ENCODE results near the gene ATP1A4. TPM values are rescaled to one million over a fixed set of nuclear protein-coding genes. Genes with fewer than 3 reads are reported as not detected.

Gene ATP1A4
- total RNA-seq, 2 donors from 2014 or later = 2.8 to 5.2 TPM

DNA sequence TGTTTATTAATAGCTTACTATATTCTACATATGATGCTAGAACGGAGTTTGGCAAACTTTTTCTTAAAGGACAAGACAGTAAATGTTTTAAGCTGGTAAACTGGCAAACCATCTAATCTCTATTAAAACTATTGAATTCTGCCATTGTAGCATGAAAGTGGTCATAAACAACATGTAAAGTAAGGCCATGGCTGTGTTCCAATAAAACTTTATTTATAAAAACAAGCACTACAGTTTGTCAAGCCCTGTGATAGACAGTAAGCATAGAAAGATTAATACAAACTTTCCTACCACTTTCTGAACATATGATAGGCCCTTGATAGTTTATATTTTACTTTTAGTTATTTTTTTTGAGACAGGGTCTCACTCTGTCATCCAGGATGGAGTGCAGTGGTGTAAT is 76.2 kb downstream of the ATP1A4 start:
- no peak for DNase-seq (ENCODE audit: low spot score)
- WGBS = 94% methylated on average over 1 of the region's 1 CpG
- intact Hi-C loops (cut with DNase I) = no loop called here
- Histone ChIP-seq H3K36me3 (peaks cover 17 to 19% of the 10 kb centered on the region in 2 donors), H3K4me1 (replicated peaks) (no peaks in the 10 kb centered on the region), H3K9me3 (no peaks in the 10 kb centered on the region), H3K4me3 (no peak overlapping the region), H3K27ac (no peak overlapping the region), H3K27me3 (replicated peaks; ENCODE audit: insufficient read depth) (no peaks in the 10 kb centered on the region)
- TF ChIP-seq, protein P1, sequence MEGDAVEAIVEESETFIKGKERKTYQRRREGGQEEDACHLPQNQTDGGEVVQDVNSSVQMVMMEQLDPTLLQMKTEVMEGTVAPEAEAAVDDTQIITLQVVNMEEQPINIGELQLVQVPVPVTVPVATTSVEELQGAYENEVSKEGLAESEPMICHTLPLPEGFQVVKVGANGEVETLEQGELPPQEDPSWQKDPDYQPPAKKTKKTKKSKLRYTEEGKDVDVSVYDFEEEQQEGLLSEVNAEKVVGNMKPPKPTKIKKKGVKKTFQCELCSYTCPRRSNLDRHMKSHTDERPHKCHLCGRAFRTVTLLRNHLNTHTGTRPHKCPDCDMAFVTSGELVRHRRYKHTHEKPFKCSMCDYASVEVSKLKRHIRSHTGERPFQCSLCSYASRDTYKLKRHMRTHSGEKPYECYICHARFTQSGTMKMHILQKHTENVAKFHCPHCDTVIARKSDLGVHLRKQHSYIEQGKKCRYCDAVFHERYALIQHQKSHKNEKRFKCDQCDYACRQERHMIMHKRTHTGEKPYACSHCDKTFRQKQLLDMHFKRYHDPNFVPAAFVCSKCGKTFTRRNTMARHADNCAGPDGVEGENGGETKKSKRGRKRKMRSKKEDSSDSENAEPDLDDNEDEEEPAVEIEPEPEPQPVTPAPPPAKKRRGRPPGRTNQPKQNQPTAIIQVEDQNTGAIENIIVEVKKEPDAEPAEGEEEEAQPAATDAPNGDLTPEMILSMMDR (IDR thresholded peaks at IDR 0.05) = no peak
- TF ChIP-seq POLR2AphosphoS5 (IDR thresholded peaks at IDR 0.05) (no peak), POLR2A (IDR thresholded peaks at IDR 0.05) (no peak)

DNA sequence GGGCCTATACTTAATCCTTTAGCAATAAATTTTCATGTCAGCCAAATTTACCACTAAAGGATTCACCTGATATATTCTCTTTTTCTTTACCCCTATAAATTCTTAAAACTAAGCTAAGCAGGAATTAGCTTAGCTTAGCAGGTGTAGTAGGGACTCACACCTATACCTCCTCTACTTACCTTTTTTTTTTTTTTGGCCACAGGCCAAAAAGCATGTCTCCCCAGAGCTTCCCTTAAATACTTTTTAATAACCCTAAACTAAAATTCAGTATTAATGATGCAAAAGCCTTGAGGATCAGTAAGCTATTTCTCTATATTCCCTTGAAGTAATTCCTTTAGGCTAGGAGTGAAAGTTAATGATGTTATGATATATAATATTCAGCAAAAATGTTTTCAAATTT is 77.0 kb downstream of the ATP1A4 start:
- no peak for DNase-seq (ENCODE audit: low spot score)
- Histone ChIP-seq H3K27me3 (replicated peaks; ENCODE audit: insufficient read depth) (no peaks in the 10 kb centered on the region), H3K4me3 (no peak overlapping the region), H3K9me3 (no peaks in the 10 kb centered on the region), H3K4me1 (replicated peaks) (no peaks in the 10 kb centered on the region), H3K36me3 (peaks cover 17 to 18% of the 10 kb centered on the region in 2 donors), H3K27ac (no peak overlapping the region)
- intact Hi-C loops (cut with DNase I) = no loop called here
- TF ChIP-seq, protein P1 (IDR thresholded peaks at IDR 0.05) = no peak
- no peak for TF ChIP-seq POLR2A (IDR thresholded peaks at IDR 0.05)
- no peak for TF ChIP-seq POLR2AphosphoS5 (IDR thresholded peaks at IDR 0.05)

DNA sequence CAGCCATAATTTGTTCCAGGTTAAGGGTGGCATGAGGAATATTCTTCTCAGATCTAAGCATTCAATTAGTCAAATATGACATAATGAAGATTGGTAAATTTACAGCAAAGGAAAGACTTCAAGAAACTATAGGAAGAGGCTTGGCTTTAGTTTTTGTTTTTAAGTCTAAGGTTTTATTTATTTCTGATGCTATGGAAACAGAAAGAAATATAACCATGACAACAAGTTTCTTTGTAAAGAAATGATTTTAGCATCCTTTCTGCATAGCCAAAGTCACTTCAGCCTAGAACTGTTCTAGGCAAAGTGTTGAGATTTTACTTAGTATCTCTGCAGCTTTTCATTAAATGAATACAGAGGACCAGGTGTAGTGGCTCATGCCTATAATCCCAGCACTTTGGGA is 81.5 kb downstream of the ATP1A4 start:
- DNase-seq (ENCODE audit: low spot score) = no peak

More for the DNA sequence above, 81.5 kb downstream of the ATP1A4 start:
- Histone ChIP-seq H3K9me3 (no peaks in the 10 kb centered on the region), H3K36me3 (peaks cover 0 to 4% of the 10 kb centered on the region in 2 donors), H3K4me1 (replicated peaks) (no peaks in the 10 kb centered on the region), H3K4me3 (no peak overlapping the region), H3K27ac (no peak overlapping the region), H3K27me3 (replicated peaks; ENCODE audit: insufficient read depth) (no peaks in the 10 kb centered on the region)
- intact Hi-C loops (cut with DNase I) = no loop called here
- TF ChIP-seq POLR2A (IDR thresholded peaks at IDR 0.05) = no peak
- TF ChIP-seq, protein P1 (IDR thresholded peaks at IDR 0.05) = no peak
- no peak for TF ChIP-seq POLR2AphosphoS5 (IDR thresholded peaks at IDR 0.05)

Other genes starting within 250 kb of the ATP1A4 start
- gene TAGLN2, start 226.1 kb upstream of the ATP1A4 start, total RNA-seq = 100 to 1,000 TPM in 1 of 2 donors, 10 to 100 TPM in 1; 97.1 to 386 TPM
- gene IGSF9, start 206.0 kb upstream of the ATP1A4 start, total RNA-seq = 10 to 100 TPM in 1 of 2 donors, 1 to 10 TPM in 1; 7.6 to 17.3 TPM
- not detected for gene SLAMF9, start 197.4 kb upstream of the ATP1A4 start, total RNA-seq
- 1 to 10 TPM; 5.9 to 8.4 TPM for gene PIGM, start 119.6 kb upstream of the ATP1A4 start, total RNA-seq
- not detected for gene KCNJ10, start 81.4 kb upstream of the ATP1A4 start, total RNA-seq
- gene KCNJ9, start 70.1 kb upstream of the ATP1A4 start, total RNA-seq = under 1 TPM in 1 of 2 donors, not detected in 1; 0.51 TPM
- gene IGSF8, start 53.0 kb upstream of the ATP1A4 start, total RNA-seq = 100 to 1,000 TPM in 1 of 2 donors, 10 to 100 TPM in 1; 35.9 to 101 TPM
- gene ATP1A2, start 35.8 kb upstream of the ATP1A4 start, total RNA-seq = 10 to 100 TPM; 14.8 to 69.0 TPM
- 1 to 10 TPM; 1.2 to 3.0 TPM for gene CASQ1, start 39.0 kb downstream of the ATP1A4 start, total RNA-seq
- gene PEA15, start 53.8 kb downstream of the ATP1A4 start, total RNA-seq = 100 to 1,000 TPM in 1 of 2 donors, 10 to 100 TPM in 1; 50.4 to 184 TPM
- gene DCAF8, start 110.9 kb downstream of the ATP1A4 start, total RNA-seq = 100 to 1,000 TPM; 133 to 172 TPM
- 10 to 100 TPM; 49.6 to 61.0 TPM for gene PEX19, start 133.5 kb downstream of the ATP1A4 start, total RNA-seq
- 100 to 1,000 TPM; 123 to 129 TPM for gene COPA, start 191.6 kb downstream of the ATP1A4 start, total RNA-seq
- gene NCSTN, start 191.8 kb downstream of the ATP1A4 start, total RNA-seq = 100 to 1,000 TPM in 1 of 2 donors, 10 to 100 TPM in 1; 81.2 to 117 TPM
- not detected for gene NHLH1, start 215.5 kb downstream of the ATP1A4 start, total RNA-seq
- 10 to 100 TPM in 1 of 2 donors, 1 to 10 TPM in 1; 9.7 to 13.6 TPM for gene VANGL2, start 249.0 kb downstream of the ATP1A4 start, total RNA-seq

Measured in prostate gland (tissue), 2 donors.